K562 (cell line): Measurements from ENCODE around the gene VCAN. TPM values are rescaled to one million over a fixed set of nuclear protein-coding genes. Genes with fewer than 3 reads are reported as not detected.
A peak's percentile ranks its signal among the peaks of the same experiment; 100 is the strongest.

Source experiments
- ATAC-seq: fragments of 200-7000 bp; cut with Tn5 transposase; 3 replicates; pipeline ENCODE4 v1.9.1; 2020; ENCODE audit warnings: moderate library complexity
- BruUV-seq: library from RNA; stranded (reverse); fragments of 400-500 nt; replicated peaks from 2 replicates; lab custom pipeline; 2021; lab: Mats Ljungman, UMichigan
- CTCF ChIA-PET: fragments of 300-600 bp; formaldehyde crosslinking; extraction: SDS; loops from one replicate; lab custom pipeline; 2021; ENCODE audit warnings: low intra/inter-chr PET ratio; lab: Yijun Ruan, JAX
- POLR2A ChIA-PET: fragments of 300-600, 350-650 bp; sonication (Branson Sonifier 250); formaldehyde crosslinking; extraction: SDS; loops from one replicate; lab custom pipeline; 2021; ENCODE audit warnings: antibody characterized with exemption, inconsistent platforms; lab: Yijun Ruan, JAX
- DNase-seq, 4 experiments: peaks; one replicate each; pipeline versions ENCODE4 v3.0.0 to v3.0.0-alpha.2; 2011 to 2018; ENCODE audit warnings: low spot score in 3 of 4, mixed read lengths in 3 of 4; ENCODE audit errors: extremely low read depth in 1 of 4
- FAIRE-seq: peaks from 2 replicates; lab custom pipeline; 2011; peaks lifted over from hg19 to GRCh38; lab: Jason Lieb, UNC
- H2AFZ ChIP-seq: 2 replicates; pipeline ENCODE4 v1.6.0; 2011; ENCODE audit warnings: low read depth, low read length, control low read depth, inconsistent platforms
- H3K27ac ChIP-seq: fragments of 200-600 bp; 3 replicates; pipeline ENCODE4 v1.8.0; 2011; ENCODE audit warnings: low read depth, mild to moderate bottlenecking, control low read depth, inconsistent platforms, low read length, moderate library complexity, mixed read lengths; ENCODE audit errors: extremely low read depth
- H3K27me3 ChIP-seq, 2 experiments: fragments of 300-600 bp in 1 of 2; 2 replicates in 1 of 2; 3 replicates in 1 of 2; pipeline versions ENCODE4 v1.6.0 to v1.8.0; 2011; ENCODE audit warnings: inconsistent platforms in 2 of 2, low read length in 2 of 2, mild to moderate bottlenecking in 1 of 2, mixed read lengths in 1 of 2, moderate library complexity in 1 of 2; ENCODE audit not compliant: control insufficient read depth in 2 of 2, insufficient read depth in 2 of 2
- H3K36me3 ChIP-seq: fragments of 300-600 bp; 3 replicates; pipeline ENCODE4 v1.8.0; 2011; ENCODE audit warnings: mild to moderate bottlenecking, low read length, inconsistent platforms; ENCODE audit not compliant: control insufficient read depth, insufficient read depth
- H3K4me1 ChIP-seq, 2 experiments: fragments of 200-600 bp in 1 of 2; replicated peaks in 1 of 2; 2 replicates in 1 of 2; 3 replicates in 1 of 2; pipeline versions ENCODE4 v1.5.1 to v1.8.0; 2011; ENCODE audit warnings: inconsistent platforms in 2 of 2, low read length in 2 of 2, mild to moderate bottlenecking in 1 of 2, mixed read lengths in 1 of 2, moderate library complexity in 1 of 2; ENCODE audit not compliant: control insufficient read depth in 2 of 2, insufficient read depth in 2 of 2
- H3K4me2 ChIP-seq: 2 replicates; pipeline ENCODE4 v1.6.1; 2011; ENCODE audit warnings: low read length, control low read depth, inconsistent platforms, mixed read lengths; ENCODE audit not compliant: insufficient read depth
- H3K4me3 ChIP-seq: fragments of 200-600 bp; sonication (generic), shearing (Covaris generic); 2 replicates; pipeline ENCODE4 v1.5.1; 2016; ENCODE audit warnings: control low read depth, inconsistent platforms
- H3K79me2 ChIP-seq: fragments of 200-600 bp; 3 replicates; pipeline ENCODE4 v1.8.0; 2011; ENCODE audit warnings: low read length, inconsistent platforms; ENCODE audit not compliant: control insufficient read depth, insufficient read depth
- H3K9ac ChIP-seq, 2 experiments: 2 replicates each; pipeline versions ENCODE4 v1.6.0 to v1.6.1; 2011; ENCODE audit warnings: low read depth in 2 of 2, low read length in 2 of 2, control low read depth in 1 of 2, inconsistent platforms in 1 of 2, mild to moderate bottlenecking in 1 of 2, mixed read lengths in 1 of 2; ENCODE audit not compliant: insufficient read depth in 1 of 2
- H3K9me1 ChIP-seq: one replicate; pipeline ENCODE4 v1.6.0; 2011; ENCODE audit warnings: inconsistent platforms, mild to moderate bottlenecking, low read length, moderate library complexity; ENCODE audit not compliant: control insufficient read depth, insufficient read depth
- H3K9me3 ChIP-seq: replicated peaks from 2 replicates; pipeline ENCODE4 v1.5.1; 2011; ENCODE audit warnings: low read depth, low read length, inconsistent platforms; ENCODE audit not compliant: control insufficient read depth, insufficient read depth
- H4K20me1 ChIP-seq: replicated peaks from 2 replicates; pipeline ENCODE4 v1.6.1; 2011; ENCODE audit warnings: low read length, inconsistent platforms, mixed read lengths; ENCODE audit not compliant: control insufficient read depth, insufficient read depth
- CEBPG ChIP-seq, 3 experiments: fragments of 200-800 bp in 1 of 3; sonication (Bioruptor generic) in 1 of 3; sonication (generic) in 1 of 3; formaldehyde crosslinking in 1 of 3; IDR thresholded peaks in 2 of 3; conservative IDR thresholded peaks in 1 of 3; 2 replicates each; pipeline versions ENCODE4 v1.6.1 to v1.8.0; 2016 to 2022; ENCODE audit warnings: missing compliant biosample characterization in 2 of 3, missing genetic modification characterization in 2 of 3, mild to moderate bottlenecking in 1 of 3, missing genetic modification reagents in 1 of 3
- SETDB1 ChIP-seq: IDR thresholded peaks from one replicate; pipeline ENCODE4 v1.6.1; 2012; ENCODE audit warnings: low read length, control low read depth, inconsistent platforms
- THRA ChIP-seq: fragments of 450-650 bp; IDR thresholded peaks from 2 replicates; pipeline ENCODE4 v1.6.1; 2017; ENCODE audit warnings: mild to moderate bottlenecking, moderate library complexity
- WHSC1 ChIP-seq: IDR thresholded peaks from one replicate; pipeline ENCODE4 v1.6.1; 2012; ENCODE audit warnings: low read length, control low read depth, inconsistent platforms
- ZNF282 ChIP-seq: sonication (generic); formaldehyde crosslinking; IDR thresholded peaks from 2 replicates; pipeline ENCODE4 v1.8.1; 2023; ENCODE audit warnings: missing genetic modification reagents
- ZNF589 ChIP-seq: fragments of 200-800 bp; sonication (Bioruptor generic); IDR thresholded peaks from 2 replicates; pipeline ENCODE4 v1.6.1; 2016; ENCODE audit warnings: low read depth, missing genetic modification characterization, missing compliant biosample characterization
- WGBS: fragments of 100-300 bp; shearing (Covaris generic); methylation state at CpG from one replicate; pipeline ENCODE4 v1.1.6; 2016; ENCODE audit warnings: low coverage, mixed read lengths; ENCODE audit not compliant: insufficient coverage; ENCODE audit errors: missing lambda C conversion rate; 5-methylcytosine and 5-hydroxymethylcytosine counted together
- in situ Hi-C: fragments of 300-500 bp; cut with MboI; formaldehyde crosslinking; loops from 4 replicates; pipeline ENCODE4 v1.15.0; 2018; ENCODE audit warnings: inconsistent platforms, mixed read lengths
- intact Hi-C: fragments of 100-400 bp; cut with micrococcal nuclease; formaldehyde crosslinking; loops from 2 replicates; pipeline ENCODE4 v1.14.2; 2022
- polyA plus RNA-seq, 8 experiments: library from polyadenylated mRNA; depleted of rRNA in 4 of 8; stranded (reverse) in 5 of 8; unstranded in 3 of 8; fragments of >200 nt; fragmentation: Nextera tagmentation in 2 of 8; fragmentation: Illumina TruSeq in 1 of 8; extraction: Ambion mirVana in 2 of 8; extraction: Trizol in 1 of 8; gene quantifications; 2 replicates each; pipeline versions ENCODE4 v1.2.1 to v1.2.3, GENCODE V29; 2011 to 2014; ENCODE audit warnings: inconsistent platforms in 1 of 8, missing spikeins in 1 of 8
- total RNA-seq, 7 experiments: library from RNA; depleted of rRNA in 6 of 7; stranded (reverse); fragments of >200 nt in 6 of 7; fragmentation: Illumina TruSeq in 2 of 7; extraction: Trizol in 2 of 7; gene quantifications; 2 replicates each; pipeline versions ENCODE4 v1.2.1 to v1.2.3, GENCODE V29; 2011 to 2021; ENCODE audit warnings: low replicate concordance in 1 of 7
- TF ChIP-seq, protein P1 (sequence below): sonication (generic); formaldehyde crosslinking; IDR thresholded peaks from 2 replicates; pipeline ENCODE4 v1.8.0; 2022; ENCODE audit warnings: missing genetic modification reagents, mild to moderate bottlenecking, borderline replicate concordance
- TF ChIP-seq, protein P2 (sequence below): fragments of 250-450 bp; sonication (Bioruptor Pico); IDR thresholded peaks from 2 replicates; pipeline ENCODE4 v1.4.0; 2020; ENCODE audit warnings: mild to moderate bottlenecking, moderate library complexity

Gene VCAN
- total and polyA plus RNA-seq, 9 of the 15 experiments (the other 6 are each of a cell fraction or from before 2014, with no cell fraction given), result 0.01 to 0.33 (median 0.05) TPM

DNA sequence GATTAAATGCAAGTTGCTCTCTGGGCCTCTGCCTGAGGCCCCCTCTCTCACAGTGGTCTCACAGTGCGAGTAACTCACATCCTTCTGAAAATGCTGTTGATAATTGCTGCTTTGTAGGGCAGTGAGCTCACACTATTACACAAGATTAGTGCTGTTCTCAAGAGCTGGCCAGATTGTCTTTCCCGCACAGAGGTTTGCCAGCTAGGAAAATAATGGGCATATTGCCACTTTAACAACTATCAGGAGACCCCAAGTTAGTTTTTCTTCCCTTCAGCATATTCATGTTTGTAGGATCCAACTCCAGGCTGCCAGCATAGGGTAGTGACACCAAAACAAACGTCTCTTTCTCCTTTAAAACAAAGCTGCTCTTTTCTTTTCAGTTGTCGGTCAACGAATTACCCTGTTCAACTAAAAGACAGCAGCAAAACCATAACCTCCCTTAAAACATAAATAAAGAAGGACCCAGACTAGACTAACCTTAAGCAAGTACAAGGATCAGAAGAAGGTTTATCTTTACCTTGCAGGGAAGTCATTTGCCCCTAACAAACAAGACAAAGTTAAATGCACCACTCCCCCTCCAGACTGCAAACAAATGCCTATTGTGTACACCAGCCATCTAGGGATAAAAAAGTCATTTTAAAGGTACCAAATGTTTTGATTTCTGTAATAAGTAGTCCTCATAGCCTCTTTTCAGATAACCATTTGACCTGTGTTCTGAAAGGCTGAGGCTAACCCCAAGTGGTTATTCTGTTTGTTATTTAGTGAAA, 91.4 kb downstream of the VCAN start (continued):
- TF ChIP-seq, protein P1, sequence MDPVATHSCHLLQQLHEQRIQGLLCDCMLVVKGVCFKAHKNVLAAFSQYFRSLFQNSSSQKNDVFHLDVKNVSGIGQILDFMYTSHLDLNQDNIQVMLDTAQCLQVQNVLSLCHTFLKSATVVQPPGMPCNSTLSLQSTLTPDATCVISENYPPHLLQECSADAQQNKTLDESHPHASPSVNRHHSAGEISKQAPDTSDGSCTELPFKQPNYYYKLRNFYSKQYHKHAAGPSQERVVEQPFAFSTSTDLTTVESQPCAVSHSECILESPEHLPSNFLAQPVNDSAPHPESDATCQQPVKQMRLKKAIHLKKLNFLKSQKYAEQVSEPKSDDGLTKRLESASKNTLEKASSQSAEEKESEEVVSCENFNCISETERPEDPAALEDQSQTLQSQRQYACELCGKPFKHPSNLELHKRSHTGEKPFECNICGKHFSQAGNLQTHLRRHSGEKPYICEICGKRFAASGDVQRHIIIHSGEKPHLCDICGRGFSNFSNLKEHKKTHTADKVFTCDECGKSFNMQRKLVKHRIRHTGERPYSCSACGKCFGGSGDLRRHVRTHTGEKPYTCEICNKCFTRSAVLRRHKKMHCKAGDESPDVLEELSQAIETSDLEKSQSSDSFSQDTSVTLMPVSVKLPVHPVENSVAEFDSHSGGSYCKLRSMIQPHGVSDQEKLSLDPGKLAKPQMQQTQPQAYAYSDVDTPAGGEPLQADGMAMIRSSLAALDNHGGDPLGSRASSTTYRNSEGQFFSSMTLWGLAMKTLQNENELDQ (CRISPR knock-in tag), result no peak
- TF ChIP-seq SETDB1, result no peak
- TF ChIP-seq, protein P2, sequence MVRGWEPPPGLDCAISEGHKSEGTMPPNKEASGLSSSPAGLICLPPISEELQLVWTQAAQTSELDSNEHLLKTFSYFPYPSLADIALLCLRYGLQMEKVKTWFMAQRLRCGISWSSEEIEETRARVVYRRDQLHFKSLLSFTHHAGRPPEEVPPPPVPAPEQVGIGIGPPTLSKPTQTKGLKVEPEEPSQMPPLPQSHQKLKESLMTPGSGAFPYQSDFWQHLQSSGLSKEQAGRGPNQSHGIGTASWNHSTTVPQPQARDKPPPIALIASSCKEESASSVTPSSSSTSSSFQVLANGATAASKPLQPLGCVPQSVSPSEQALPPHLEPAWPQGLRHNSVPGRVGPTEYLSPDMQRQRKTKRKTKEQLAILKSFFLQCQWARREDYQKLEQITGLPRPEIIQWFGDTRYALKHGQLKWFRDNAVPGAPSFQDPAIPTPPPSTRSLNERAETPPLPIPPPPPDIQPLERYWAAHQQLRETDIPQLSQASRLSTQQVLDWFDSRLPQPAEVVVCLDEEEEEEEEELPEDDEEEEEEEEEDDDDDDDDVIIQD (CRISPR knock-in tag), result no peak
- no peak for TF ChIP-seq ZNF282 (CRISPR knock-in tag)
- no peak for TF ChIP-seq ZNF589

DNA sequence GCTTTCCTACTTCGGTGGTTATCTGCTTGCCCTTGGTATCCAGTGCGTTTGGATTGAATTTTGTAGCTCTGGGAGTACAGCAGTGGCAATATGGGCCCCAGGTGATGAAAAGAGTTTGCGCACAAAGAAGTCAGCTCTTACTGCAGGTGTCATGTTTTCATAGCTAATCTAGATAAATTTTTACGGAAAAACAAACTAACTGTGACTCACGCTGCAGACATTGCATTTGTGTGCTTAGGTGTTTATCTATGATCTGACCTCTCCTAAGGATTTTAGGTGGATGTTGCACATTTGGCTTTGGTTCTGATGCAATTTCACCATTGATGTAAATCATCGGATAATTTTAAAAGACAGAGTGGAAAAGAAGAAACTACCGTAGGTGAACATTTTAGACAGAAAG, 92.1 kb downstream of the VCAN start:
- ChIA-PET POLR2A (no interaction called here), CTCF (interaction anchor here (0.6 to 2.1 kb wide), 5 partner anchors 43 to 1252 kb away, joined by 3 to 16 read pairs (median 4); no protein-coding TSS in a partner anchor)
- WGBS, result 11% methylated on average over 7 of the region's 7 CpGs
- H3K4me2 ChIP-seq, result no peak overlapping the region
- H4K20me1 ChIP-seq, result no peaks in the 10 kb centered on the region
- no peaks in the 10 kb centered on the region for H3K9me3 ChIP-seq
- H3K27me3 ChIP-seq, result no peaks in the 10 kb centered on the region; a peak in 1 of 5 replicates
- intact Hi-C loops, result loop anchor here (1.0 to 5.0 kb wide), 3 partner anchors 923 to 1251 kb away; no protein-coding TSS in a partner anchor
- no peaks in the 10 kb centered on the region for H3K4me1 ChIP-seq
- H3K4me3 ChIP-seq, result no peak overlapping the region
- DNase-seq (no peak), ATAC-seq (no peak), FAIRE-seq (no peak)
- H2AFZ ChIP-seq, result no peak overlapping the region
- no peaks in the 10 kb centered on the region for H3K79me2 ChIP-seq
- H3K27ac ChIP-seq, result no peak overlapping the region
- H3K9me1 ChIP-seq, result no peaks in the 10 kb centered on the region
- H3K36me3 ChIP-seq, result no peaks in the 10 kb centered on the region
- H3K9ac ChIP-seq, result no peak overlapping the region
- in situ Hi-C loops, result no loop called here
- TF ChIP-seq WHSC1, result no peak
- no peak for TF ChIP-seq THRA
- no peak for TF ChIP-seq CEBPG (CRISPR knock-in tag; IDR thresholded peaks at IDR 0.05)
- TF ChIP-seq CEBPG (tag; conservative IDR thresholded peaks at IDR 0.05 in 1 of 2, IDR thresholded peaks at IDR 0.05 in 1 of 2), result peak; percentile 41 to 50; a peak in 1 of 4 replicates
- BruUV-seq, result no TSS peak
